Measurements from ENCODE around the gene MIGA2. TPM values are rescaled to one million over a fixed set of nuclear protein-coding genes. Genes with fewer than 3 reads are reported as not detected.

The MIGA2 gene
- total and polyA plus RNA-seq, 2 of the 8 experiments (the other 6 are each of a cell fraction or from before 2014, with no cell fraction given), result 24.6 to 39.0 TPM

GRCh38 chr9:129010267-129010975, 26.0 kb upstream of the MIGA2 start:
- Histone ChIP-seq H3K4me1 (replicated peaks in 1 of 4; ENCODE audit: control insufficient read depth in 3 of 4, insufficient read depth in 4 of 4, low read length in 3 of 4) (no peaks in the 10 kb centered on the region), H3K56ac (replicated peaks; ENCODE audit: insufficient read length, low read depth, low read length) (no peak overlapping the region), H2AFZ (ENCODE audit: low read length) (no peak overlapping the region), H3K9ac (replicated peaks in 1 of 4; ENCODE audit: extremely low read depth in 1 of 4, low read depth in 3 of 4, low read length in 3 of 4) (no peak overlapping the region), H3K18ac (ENCODE audit: extremely low read depth, low read length) (no peak overlapping the region), H2AK5ac (ENCODE audit: low read depth, low read length) (no peak overlapping the region), H3K14ac (ENCODE audit: insufficient read length) (no peak overlapping the region), H4K20me1 (replicated peaks in 1 of 2; ENCODE audit: control insufficient read depth in 1 of 2, insufficient read depth in 2 of 2, low read length in 2 of 2) (peaks cover 4 to 18% of the 10 kb centered on the region in 2 experiments), H2BK5ac (ENCODE audit: low read depth, low read length) (no peak overlapping the region; the same call in 1 of the 2 replicates), H3K27ac (ENCODE audit: low read depth, low read length) (no peak overlapping the region), H4K8ac (ENCODE audit: extremely low read depth, insufficient read depth, low read length) (no peak overlapping the region), H2BK15ac (ENCODE audit: low read length) (no peak overlapping the region), H3K36me3 (ENCODE audit: control insufficient read depth in 2 of 4, insufficient read depth in 4 of 4, low read length in 3 of 4) (peaks cover 14 to 60% (median 36%) of the 10 kb centered on the region in 4 experiments), H3K27me3 (replicated peaks in 1 of 4; ENCODE audit: control insufficient read depth in 3 of 4, extremely low read depth in 1 of 4, insufficient read depth in 3 of 4, low read length in 3 of 4) (no peaks in the 10 kb centered on the region), H4K5ac (ENCODE audit: insufficient read length, low read depth, low read length) (no peak overlapping the region), H2BK120ac (replicated peaks; ENCODE audit: low read depth, low read length) (no peak overlapping the region), H4K91ac (replicated peaks; ENCODE audit: insufficient read length, low read length) (no peak overlapping the region), H3K79me2 (ENCODE audit: control insufficient read depth in 1 of 2, insufficient read depth in 2 of 2, low read length in 2 of 2) (no peaks in the 10 kb centered on the region), H2BK20ac (ENCODE audit: low read length) (no peak overlapping the region), H3K4me3 (ENCODE audit: extremely low read depth in 1 of 4, insufficient read depth in 2 of 4, low read depth in 3 of 4, low read length in 4 of 4) (no peak overlapping the region), H2BK12ac (ENCODE audit: low read depth, low read length) (no peak overlapping the region), H3K23me2 (ENCODE audit: low read depth, low read length) (no peaks in the 10 kb centered on the region), H3K4me2 (ENCODE audit: insufficient read depth in 1 of 2, low read depth in 2 of 2, low read length in 2 of 2) (no peak overlapping the region), H3K4ac (replicated peaks; ENCODE audit: insufficient read length, low read depth, low read length) (no peak overlapping the region), H3K9me3 (ENCODE audit: insufficient read depth in 2 of 2, low read depth in 1 of 2, low read length in 1 of 2) (no peaks in the 10 kb centered on the region), H3K79me1 (ENCODE audit: low read depth, low read length) (peaks cover 2% of the 10 kb centered on the region), H3K23ac (ENCODE audit: insufficient read length) (no peak overlapping the region)
- WGBS, 2 experiments (ENCODE audit: extremely low coverage in 1 of 2, insufficient coverage in 1 of 2, insufficient read length in 1 of 2, insufficient replicate concordance in 2 of 2, low coverage in 1 of 2, low lambda C conversion rate in 2 of 2, missing lambda C conversion rate in 1 of 2), result 95% methylated on average over 4 of the region's 8 CpGs; no CpG with 5 or more reads in 1 of the 2 experiments
- CTCF ChIA-PET (ENCODE audit: partially characterized antibody), result interaction anchor here (0.6 to 7.8 kb wide), 5 partner anchors 11 to 41 kb away, joined by 3 to 89 read pairs (median 3); no protein-coding TSS in a partner anchor
- no peak for DNase-seq (ENCODE audit: low read depth in 1 of 2, low spot score in 2 of 2)
- POLR2A ChIA-PET (ENCODE audit: partially characterized antibody), result interaction anchor here (0.7 to 2.6 kb wide), 3 partner anchors 12 to 380 kb away, joined by 3 to 9 read pairs (median 3); no protein-coding TSS in a partner anchor
- no peak for FAIRE-seq
- TF ChIP-seq POLR2AphosphoS5 (IDR thresholded peaks at IDR 0.05; ENCODE audit: low read depth, low read length), result 0 out of 2 replicates have a peak, but pooled peaks have one; percentile 2
- TF ChIP-seq FOSL1 (IDR thresholded peaks at IDR 0.05; ENCODE audit: insufficient read depth, low read depth, low read length), result no peak
- TF ChIP-seq TBP (IDR thresholded peaks at IDR 0.05; ENCODE audit: low read depth, low read length), result no peak

Data from H1 (cell line).